Panc1 (cell line): ENCODE data around the gene CDX1.

Experiments used
- TF ChIP-seq, protein P1 (sequence below): fragments of 450-650 bp; IDR thresholded peaks from 2 replicates; pipeline ENCODE4 v1.5.1; 2017; ENCODE audit warnings: mild to moderate bottlenecking
- TF ChIP-seq, protein P2 (sequence below), 2 experiments: IDR thresholded peaks; 2 replicates each; pipeline ENCODE4 v1.6.1; 2011 to 2012; ENCODE audit warnings: low read depth in 2 of 2, control low read depth in 1 of 2, low read length in 1 of 2, mild to moderate bottlenecking in 1 of 2, moderate library complexity in 1 of 2; ENCODE audit not compliant: insufficient read depth in 1 of 2

- TF ChIP-seq, protein P1, sequence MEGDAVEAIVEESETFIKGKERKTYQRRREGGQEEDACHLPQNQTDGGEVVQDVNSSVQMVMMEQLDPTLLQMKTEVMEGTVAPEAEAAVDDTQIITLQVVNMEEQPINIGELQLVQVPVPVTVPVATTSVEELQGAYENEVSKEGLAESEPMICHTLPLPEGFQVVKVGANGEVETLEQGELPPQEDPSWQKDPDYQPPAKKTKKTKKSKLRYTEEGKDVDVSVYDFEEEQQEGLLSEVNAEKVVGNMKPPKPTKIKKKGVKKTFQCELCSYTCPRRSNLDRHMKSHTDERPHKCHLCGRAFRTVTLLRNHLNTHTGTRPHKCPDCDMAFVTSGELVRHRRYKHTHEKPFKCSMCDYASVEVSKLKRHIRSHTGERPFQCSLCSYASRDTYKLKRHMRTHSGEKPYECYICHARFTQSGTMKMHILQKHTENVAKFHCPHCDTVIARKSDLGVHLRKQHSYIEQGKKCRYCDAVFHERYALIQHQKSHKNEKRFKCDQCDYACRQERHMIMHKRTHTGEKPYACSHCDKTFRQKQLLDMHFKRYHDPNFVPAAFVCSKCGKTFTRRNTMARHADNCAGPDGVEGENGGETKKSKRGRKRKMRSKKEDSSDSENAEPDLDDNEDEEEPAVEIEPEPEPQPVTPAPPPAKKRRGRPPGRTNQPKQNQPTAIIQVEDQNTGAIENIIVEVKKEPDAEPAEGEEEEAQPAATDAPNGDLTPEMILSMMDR = no peak
- TF ChIP-seq, protein P2, sequence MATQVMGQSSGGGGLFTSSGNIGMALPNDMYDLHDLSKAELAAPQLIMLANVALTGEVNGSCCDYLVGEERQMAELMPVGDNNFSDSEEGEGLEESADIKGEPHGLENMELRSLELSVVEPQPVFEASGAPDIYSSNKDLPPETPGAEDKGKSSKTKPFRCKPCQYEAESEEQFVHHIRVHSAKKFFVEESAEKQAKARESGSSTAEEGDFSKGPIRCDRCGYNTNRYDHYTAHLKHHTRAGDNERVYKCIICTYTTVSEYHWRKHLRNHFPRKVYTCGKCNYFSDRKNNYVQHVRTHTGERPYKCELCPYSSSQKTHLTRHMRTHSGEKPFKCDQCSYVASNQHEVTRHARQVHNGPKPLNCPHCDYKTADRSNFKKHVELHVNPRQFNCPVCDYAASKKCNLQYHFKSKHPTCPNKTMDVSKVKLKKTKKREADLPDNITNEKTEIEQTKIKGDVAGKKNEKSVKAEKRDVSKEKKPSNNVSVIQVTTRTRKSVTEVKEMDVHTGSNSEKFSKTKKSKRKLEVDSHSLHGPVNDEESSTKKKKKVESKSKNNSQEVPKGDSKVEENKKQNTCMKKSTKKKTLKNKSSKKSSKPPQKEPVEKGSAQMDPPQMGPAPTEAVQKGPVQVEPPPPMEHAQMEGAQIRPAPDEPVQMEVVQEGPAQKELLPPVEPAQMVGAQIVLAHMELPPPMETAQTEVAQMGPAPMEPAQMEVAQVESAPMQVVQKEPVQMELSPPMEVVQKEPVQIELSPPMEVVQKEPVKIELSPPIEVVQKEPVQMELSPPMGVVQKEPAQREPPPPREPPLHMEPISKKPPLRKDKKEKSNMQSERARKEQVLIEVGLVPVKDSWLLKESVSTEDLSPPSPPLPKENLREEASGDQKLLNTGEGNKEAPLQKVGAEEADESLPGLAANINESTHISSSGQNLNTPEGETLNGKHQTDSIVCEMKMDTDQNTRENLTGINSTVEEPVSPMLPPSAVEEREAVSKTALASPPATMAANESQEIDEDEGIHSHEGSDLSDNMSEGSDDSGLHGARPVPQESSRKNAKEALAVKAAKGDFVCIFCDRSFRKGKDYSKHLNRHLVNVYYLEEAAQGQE (IDR thresholded peaks at IDR 0.05; ENCODE audit: insufficient read depth in 1 of 2, low read depth in 2 of 2, low read length in 1 of 2) = no peak
These were observed 6.8 kb upstream of the CDX1 start for GRCh38 chr5:150159741-150160179.
